Prostate gland (tissue), 2 donors: ENCODE measurements around the gene AMFR.

Experiments
- CTCF ChIP-seq, 4 experiments: fragments of 200-600 bp in 2 of 4; fragments of 450-650 bp in 2 of 4; sonication (generic) in 2 of 4; IDR thresholded peaks; 1 replicate in 3 of 4; 2 replicates in 1 of 4; pipeline ENCODE4 v1.5.1; 2016 to 2019; ENCODE audit warnings: antibody characterized with exemption in 4 of 4, mild to moderate bottlenecking in 2 of 4, moderate library complexity in 2 of 4
- POLR2A ChIP-seq: fragments of 450-650 bp; IDR thresholded peaks from one replicate; pipeline ENCODE4 v1.6.1; 2016; ENCODE audit warnings: antibody characterized with exemption, mild to moderate bottlenecking

- no peak for TF ChIP-seq CTCF (IDR thresholded peaks at IDR 0.05)
- TF ChIP-seq POLR2A = no peak
These were observed 22.7 kb upstream of the AMFR start for GRCh38 chr16:56448005-56448404.
